Astrocyte (in vitro differentiated cells and primary cell): ENCODE results near the gene CACNA1H. TPM values are rescaled to one million over a fixed set of nuclear protein-coding genes. Genes with fewer than 3 reads are reported as not detected.

ENCODE experiments used
- DNase-seq: peaks from one replicate; pipeline ENCODE4 v3.0.0-alpha.2; 2010; ENCODE audit warnings: low read depth
- FAIRE-seq: peaks from 2 replicates; lab custom pipeline; 2011; peaks lifted over from hg19 to GRCh38; lab: Jason Lieb, UNC
- H2AFZ ChIP-seq: 2 replicates; pipeline ENCODE4 v1.6.0; 2012; ENCODE audit warnings: low read depth, low read length, inconsistent platforms
- H3K27ac ChIP-seq: 2 replicates; pipeline ENCODE4 v1.5.1; 2011; ENCODE audit warnings: low read depth, low read length, inconsistent platforms
- H3K27me3 ChIP-seq: 2 replicates; pipeline ENCODE4 v1.6.0; 2011; ENCODE audit warnings: low read length, inconsistent platforms; ENCODE audit not compliant: insufficient read depth
- H3K36me3 ChIP-seq: 2 replicates; pipeline ENCODE4 v1.5.1; 2011; ENCODE audit warnings: low read length, inconsistent platforms; ENCODE audit not compliant: insufficient read depth
- H3K4me1 ChIP-seq: 2 replicates; pipeline ENCODE4 v1.5.1; 2011; ENCODE audit warnings: low read length, inconsistent platforms; ENCODE audit not compliant: insufficient read depth
- H3K4me2 ChIP-seq: 2 replicates; pipeline ENCODE4 v1.6.0; 2012; ENCODE audit warnings: low read length, inconsistent platforms
- H3K4me3 ChIP-seq: 2 replicates; pipeline ENCODE4 v1.5.1; 2011; ENCODE audit warnings: low read depth, mild to moderate bottlenecking, low read length, inconsistent platforms; ENCODE audit not compliant: insufficient read depth
- H3K79me2 ChIP-seq: 2 replicates; pipeline ENCODE4 v1.6.0; 2012; ENCODE audit warnings: mild to moderate bottlenecking, low read length, inconsistent platforms; ENCODE audit not compliant: insufficient read depth
- H3K9ac ChIP-seq: 2 replicates; pipeline ENCODE4 v1.6.0; 2012; ENCODE audit warnings: mild to moderate bottlenecking, low read length, inconsistent platforms
- H3K9me3 ChIP-seq: 2 replicates; pipeline ENCODE4 v1.5.1; 2012; ENCODE audit warnings: low read depth, mild to moderate bottlenecking, low read length, inconsistent platforms; ENCODE audit not compliant: insufficient read depth
- H4K20me1 ChIP-seq: 2 replicates; pipeline ENCODE4 v1.6.0; 2012; ENCODE audit warnings: low read length, inconsistent platforms; ENCODE audit not compliant: insufficient read depth
- H3K27ac Mint-ChIP-seq: one replicate; pipeline ENCODE4 v1.8.0; 2021; ENCODE audit warnings: mild to moderate bottlenecking, mixed read lengths; ENCODE audit not compliant: unreplicated experiment
- H3K27me3 Mint-ChIP-seq: one replicate; pipeline ENCODE4 v1.8.0; 2021; ENCODE audit warnings: low read depth, mixed read lengths; ENCODE audit not compliant: unreplicated experiment
- H3K36me3 Mint-ChIP-seq: one replicate; pipeline ENCODE4 v1.8.0; 2021; ENCODE audit warnings: low read depth, mixed read lengths; ENCODE audit not compliant: unreplicated experiment
- H3K4me1 Mint-ChIP-seq: one replicate; pipeline ENCODE4 v1.8.0; 2021; ENCODE audit warnings: low read depth, mixed read lengths; ENCODE audit not compliant: unreplicated experiment
- H3K4me3 Mint-ChIP-seq: one replicate; pipeline ENCODE4 v1.8.0; 2021; ENCODE audit warnings: mild to moderate bottlenecking, moderate library complexity, mixed read lengths; ENCODE audit not compliant: unreplicated experiment
- H3K9me3 Mint-ChIP-seq: one replicate; pipeline ENCODE4 v1.8.0; 2021; ENCODE audit warnings: mild to moderate bottlenecking, mixed read lengths; ENCODE audit not compliant: unreplicated experiment
- EZH2 ChIP-seq: IDR thresholded peaks from 2 replicates; pipeline ENCODE4 v1.6.1; 2012; ENCODE audit warnings: mild to moderate bottlenecking, low read length, inconsistent platforms; ENCODE audit not compliant: insufficient read depth
- total RNA-seq: library from RNA; stranded (reverse); gene quantifications from 2 replicates; pipeline ENCODE4 v1.2.1, GENCODE V29; 2021
- TF ChIP-seq, protein P1 (sequence below): IDR thresholded peaks from 2 replicates; pipeline ENCODE4 v1.5.1; 2011; ENCODE audit warnings: low read depth, mild to moderate bottlenecking, inconsistent platforms, low read length, moderate library complexity; ENCODE audit not compliant: insufficient read depth

CACNA1H gene
- total RNA-seq, 1 donor from 2014 or later: 21.7 TPM

DNA sequence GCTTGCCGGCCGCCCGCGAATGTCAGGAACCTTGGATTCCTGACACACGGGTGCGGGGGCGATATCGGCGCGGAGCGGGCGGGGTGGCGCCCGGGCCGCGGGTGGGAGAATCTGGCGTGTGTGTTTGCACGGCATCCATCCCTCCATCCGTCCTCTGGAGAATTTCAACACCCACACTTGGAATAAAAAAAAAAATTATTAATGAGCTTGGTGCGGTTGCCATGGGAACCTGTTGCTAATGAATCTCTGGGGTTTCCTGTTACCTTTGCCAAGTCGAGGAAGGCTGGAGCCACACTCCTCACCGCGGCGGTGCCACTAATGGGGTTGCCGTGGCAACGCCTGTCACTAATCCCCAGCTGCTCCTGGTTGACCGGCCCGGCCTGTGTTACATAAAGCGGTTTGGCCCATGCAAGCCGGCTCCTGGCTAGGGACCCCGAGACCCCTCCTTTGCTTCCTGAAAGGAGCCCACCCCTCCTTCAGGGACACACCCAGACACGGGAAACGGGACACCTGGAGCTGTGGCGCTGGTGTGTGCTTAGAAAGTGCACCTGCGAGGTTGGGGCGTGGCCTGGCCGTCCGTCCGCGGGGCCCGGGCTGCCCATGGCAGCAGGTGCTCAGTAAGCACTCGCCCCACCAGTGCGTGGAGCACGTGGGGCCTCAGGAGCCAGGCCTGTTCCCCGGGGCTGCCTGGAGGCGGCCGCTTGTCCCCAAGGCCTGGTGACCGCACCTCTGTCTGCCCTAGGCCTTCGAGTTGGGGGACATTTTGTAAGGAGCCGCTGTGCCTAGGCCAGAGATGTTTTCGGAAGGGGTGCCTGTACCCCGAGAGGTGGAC lies 14.6 kb downstream of the CACNA1H start:
- peaks cover 9% of the 10 kb centered on the region for H3K4me1 Mint-ChIP-seq
- H3K4me3 ChIP-seq: no peak overlapping the region
- peak; percentile 84 for DNase-seq
- peak; percentile 73 for TF ChIP-seq EZH2
- TF ChIP-seq, protein P1, sequence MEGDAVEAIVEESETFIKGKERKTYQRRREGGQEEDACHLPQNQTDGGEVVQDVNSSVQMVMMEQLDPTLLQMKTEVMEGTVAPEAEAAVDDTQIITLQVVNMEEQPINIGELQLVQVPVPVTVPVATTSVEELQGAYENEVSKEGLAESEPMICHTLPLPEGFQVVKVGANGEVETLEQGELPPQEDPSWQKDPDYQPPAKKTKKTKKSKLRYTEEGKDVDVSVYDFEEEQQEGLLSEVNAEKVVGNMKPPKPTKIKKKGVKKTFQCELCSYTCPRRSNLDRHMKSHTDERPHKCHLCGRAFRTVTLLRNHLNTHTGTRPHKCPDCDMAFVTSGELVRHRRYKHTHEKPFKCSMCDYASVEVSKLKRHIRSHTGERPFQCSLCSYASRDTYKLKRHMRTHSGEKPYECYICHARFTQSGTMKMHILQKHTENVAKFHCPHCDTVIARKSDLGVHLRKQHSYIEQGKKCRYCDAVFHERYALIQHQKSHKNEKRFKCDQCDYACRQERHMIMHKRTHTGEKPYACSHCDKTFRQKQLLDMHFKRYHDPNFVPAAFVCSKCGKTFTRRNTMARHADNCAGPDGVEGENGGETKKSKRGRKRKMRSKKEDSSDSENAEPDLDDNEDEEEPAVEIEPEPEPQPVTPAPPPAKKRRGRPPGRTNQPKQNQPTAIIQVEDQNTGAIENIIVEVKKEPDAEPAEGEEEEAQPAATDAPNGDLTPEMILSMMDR: no peak
- H3K36me3 Mint-ChIP-seq: no peaks in the 10 kb centered on the region
- H3K27me3 Mint-ChIP-seq: peaks cover 5% of the 10 kb centered on the region
- H3K9me3 Mint-ChIP-seq: no peaks in the 10 kb centered on the region
- H2AFZ ChIP-seq: no peak overlapping the region
- H3K4me3 Mint-ChIP-seq: no peak overlapping the region
- H3K79me2 ChIP-seq: peaks cover 7% of the 10 kb centered on the region
- FAIRE-seq: no peak
- H3K4me2 ChIP-seq: peak overlapping the region; percentile 50
- H3K27ac ChIP-seq: no peak overlapping the region
- peaks cover 48% of the 10 kb centered on the region for H4K20me1 ChIP-seq
- H3K4me1 ChIP-seq: peaks cover 29% of the 10 kb centered on the region
- no peaks in the 10 kb centered on the region for H3K9me3 ChIP-seq
- H3K9ac ChIP-seq: no peak overlapping the region
- H3K36me3 ChIP-seq: no peaks in the 10 kb centered on the region
- H3K27ac Mint-ChIP-seq: no peak overlapping the region
- H3K27me3 ChIP-seq: no peaks in the 10 kb centered on the region

DNA sequence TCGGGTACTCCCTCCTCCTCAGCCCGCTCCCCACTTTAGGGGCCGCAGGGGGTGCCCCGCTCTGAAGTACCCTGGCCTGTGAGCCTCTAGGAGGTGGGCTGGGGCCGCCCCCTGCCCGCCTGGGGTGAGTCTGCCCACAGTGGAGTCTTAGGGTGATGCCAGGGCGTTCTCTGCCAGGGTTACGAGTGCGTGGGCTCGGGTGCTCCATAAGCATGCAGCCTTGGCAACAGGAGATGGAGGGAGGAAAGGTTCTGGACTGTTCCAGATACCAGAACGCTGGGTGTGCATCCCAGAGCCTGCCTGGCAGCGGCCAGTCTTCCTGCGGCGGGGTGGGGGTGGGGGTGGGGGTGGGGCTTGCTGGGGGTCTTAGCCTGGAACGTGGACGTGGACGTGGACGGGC lies 15.9 kb downstream of the CACNA1H start:
- Mint-ChIP-seq H3K27me3 (peaks cover 5% of the 10 kb centered on the region), H3K4me3 (no peak overlapping the region), H3K27ac (no peak overlapping the region), H3K4me1 (peaks cover 11% of the 10 kb centered on the region), H3K9me3 (no peaks in the 10 kb centered on the region), H3K36me3 (no peaks in the 10 kb centered on the region)
- TF ChIP-seq, protein P1: no peak
- TF ChIP-seq EZH2: no peak
- Histone ChIP-seq H3K9me3 (no peaks in the 10 kb centered on the region), H3K27me3 (no peaks in the 10 kb centered on the region), H3K27ac (no peak overlapping the region), H2AFZ (no peak overlapping the region), H3K4me1 (peaks cover 18% of the 10 kb centered on the region), H4K20me1 (peaks cover 35% of the 10 kb centered on the region), H3K79me2 (peaks cover 7% of the 10 kb centered on the region), H3K4me2 (no peak overlapping the region), H3K36me3 (no peaks in the 10 kb centered on the region), H3K4me3 (no peak overlapping the region), H3K9ac (no peak overlapping the region)
- no peak for DNase-seq
- no peak for FAIRE-seq
